B cell (primary cell): ENCODE results near the gene EFL1. TPM values are rescaled to one million over a fixed set of nuclear protein-coding genes. Genes with fewer than 3 reads are reported as not detected.

ENCODE experiments used
- ATAC-seq: fragments of 200-7000 bp; cut with Tn5 transposase; one replicate; pipeline ENCODE4 v1.10.0; 2021; ENCODE audit warnings: low read depth, mild to moderate bottlenecking, moderate number of reproducible peaks, moderate library complexity
- CTCF ChIA-PET: fragments of 350-600 bp; sonication (Branson Sonifier 250); formaldehyde crosslinking; loops from one replicate; lab custom pipeline; 2021; ENCODE audit warnings: antibody characterized with exemption, inconsistent platforms; lab: Charles Lee
- POLR2A ChIA-PET: fragments of 350-600 bp; sonication (Branson Sonifier 250); formaldehyde crosslinking; loops from one replicate; lab custom pipeline; 2021; ENCODE audit warnings: antibody characterized with exemption; lab: Charles Lee
- DNase-seq: peaks from one replicate; pipeline ENCODE4 v3.0.0; 2013
- H2AFZ ChIP-seq: 2 replicates; pipeline ENCODE4 v1.6.1; 2012; ENCODE audit warnings: mild to moderate bottlenecking, low read depth, low read length; ENCODE audit not compliant: insufficient read depth, poor library complexity, severe bottlenecking
- H3K27ac ChIP-seq, 2 donors: 1 replicate in 1 of 2; 2 replicates in 1 of 2; pipeline ENCODE4 v1.5.1; 2012 to 2013; ENCODE audit warnings: low read length in 2 of 2, mild to moderate bottlenecking in 2 of 2, moderate library complexity in 1 of 2
- H3K27me3 ChIP-seq, 4 experiments: fragments of 200-600 bp in 1 of 4; sonication (generic) in 1 of 4; replicated peaks in 1 of 4; 1 replicate in 2 of 4; 2 replicates in 2 of 4; pipeline versions ENCODE4 v1.6.1 to v1.7.0; 2013 to 2016; ENCODE audit warnings: low read length in 3 of 4, mild to moderate bottlenecking in 2 of 4, mixed read lengths in 1 of 4, moderate library complexity in 1 of 4; ENCODE audit not compliant: insufficient read depth in 4 of 4, control insufficient read depth in 3 of 4; ENCODE audit errors: control extremely low read depth in 1 of 4
- H3K36me3 ChIP-seq, 2 experiments: replicated peaks in 1 of 2; 1 replicate in 1 of 2; 2 replicates in 1 of 2; pipeline versions ENCODE4 v1.6.1 to v1.7.1; 2013; ENCODE audit warnings: low read length in 1 of 2; ENCODE audit not compliant: insufficient read depth in 2 of 2, control insufficient read depth in 1 of 2; ENCODE audit errors: control extremely low read depth in 1 of 2, extremely low read depth in 1 of 2
- H3K4me1 ChIP-seq, 2 donors: fragments of 200-600 bp in 1 of 2; sonication (generic) in 1 of 2; 1 replicate in 1 of 2; 2 replicates in 1 of 2; pipeline versions ENCODE4 v1.5.1 to v1.6.1; 2013 to 2017; ENCODE audit warnings: low read length in 2 of 2; ENCODE audit not compliant: control insufficient read depth in 2 of 2, insufficient read depth in 2 of 2
- H3K4me2 ChIP-seq: replicated peaks from 2 replicates; pipeline ENCODE3; 2012; ENCODE audit warnings: mild to moderate bottlenecking, low read depth, low read length; ENCODE audit not compliant: poor library complexity, severe bottlenecking
- H3K4me3 ChIP-seq, 5 experiments: fragments of 200-600 bp in 1 of 5; sonication (generic) in 1 of 5; 1 replicate in 3 of 5; 2 replicates in 2 of 5; pipeline versions ENCODE4 v1.5.1 to v1.7.0; 2011 to 2016; ENCODE audit warnings: low read length in 4 of 5, mild to moderate bottlenecking in 4 of 5, low read depth in 2 of 5, control low read depth in 1 of 5, moderate library complexity in 1 of 5; ENCODE audit not compliant: insufficient read depth in 1 of 5; ENCODE audit errors: control extremely low read depth in 1 of 5, extremely low read depth in 1 of 5
- H3K79me2 ChIP-seq: fragments of 200-600 bp; sonication (generic); one replicate; pipeline ENCODE4 v1.6.0; 2016; ENCODE audit warnings: low read length; ENCODE audit not compliant: control insufficient read depth, insufficient read depth
- H3K9ac ChIP-seq: fragments of 200-600 bp; sonication (generic); 2 replicates; pipeline ENCODE4 v1.6.1; 2017; ENCODE audit warnings: mild to moderate bottlenecking, low read length, moderate library complexity
- H3K9me3 ChIP-seq, 3 donors: one replicate each; pipeline versions ENCODE4 v1.6.1 to v1.7.1; 2013; ENCODE audit warnings: low read length in 2 of 3; ENCODE audit not compliant: control insufficient read depth in 2 of 3, insufficient read depth in 1 of 3; ENCODE audit errors: control extremely low read depth in 1 of 3
- H4K20me1 ChIP-seq: 2 replicates; pipeline ENCODE4 v1.6.0; 2012; ENCODE audit warnings: mild to moderate bottlenecking, low read length; ENCODE audit not compliant: insufficient read depth, control insufficient read depth, poor library complexity, severe bottlenecking
- H3K27ac Mint-ChIP-seq: one replicate; pipeline ENCODE4 v1.8.0; 2021; ENCODE audit warnings: mixed read lengths
- H3K27me3 Mint-ChIP-seq: one replicate; pipeline ENCODE4 v1.8.0; 2021; ENCODE audit warnings: mixed read lengths
- H3K4me1 Mint-ChIP-seq: one replicate; pipeline ENCODE4 v1.8.0; 2021; ENCODE audit warnings: mixed read lengths
- H3K4me3 Mint-ChIP-seq: one replicate; pipeline ENCODE4 v1.8.0; 2021; ENCODE audit warnings: mixed read lengths
- H3K9me3 Mint-ChIP-seq: one replicate; pipeline ENCODE4 v1.8.0; 2022; ENCODE audit warnings: mixed read lengths; ENCODE audit not compliant: insufficient read depth
- EZH2 ChIP-seq: IDR thresholded peaks from 2 replicates; pipeline ENCODE4 v1.6.1; 2012; ENCODE audit warnings: borderline replicate concordance, low read depth, mild to moderate bottlenecking, moderate library complexity, low read length; ENCODE audit not compliant: insufficient read depth, poor library complexity, severe bottlenecking
- WGBS: methylation state at CpG from one replicate; pipeline ENCODE4 v1.1.5; 2013; ENCODE audit warnings: missing lambda C conversion rate; ENCODE audit not compliant: insufficient coverage; 5-methylcytosine and 5-hydroxymethylcytosine counted together
- intact Hi-C: fragments of 100-400 bp; cut with micrococcal nuclease; formaldehyde crosslinking; loops from one replicate; pipeline ENCODE4 v1.10.0; 2022
- polyA plus RNA-seq: library from polyadenylated mRNA; depleted of rRNA; stranded (reverse); fragments of >200 nt; gene quantifications from 2 replicates; pipeline ENCODE4 v1.2.3, GENCODE V29; 2012
- total RNA-seq, 2 donors: library from RNA; stranded (reverse); fragments of 120-200 nt in 1 of 2; gene quantifications; 1 replicate in 1 of 2; 2 replicates in 1 of 2; pipeline versions ENCODE4 v1.2.3 to v1.2.4, GENCODE V29; 2013 to 2022
- TF ChIP-seq, protein P1 (sequence below): fragments of 200-600 bp; IDR thresholded peaks from one replicate; pipeline ENCODE4 v1.8.0; 2022; ENCODE audit warnings: antibody characterized with exemption, mild to moderate bottlenecking

EFL1 gene
- total and polyA plus RNA-seq, 2 donors (not counting 1 experiment from before 2014, with no cell fraction given): 8.2 to 25.8 TPM

DNA sequence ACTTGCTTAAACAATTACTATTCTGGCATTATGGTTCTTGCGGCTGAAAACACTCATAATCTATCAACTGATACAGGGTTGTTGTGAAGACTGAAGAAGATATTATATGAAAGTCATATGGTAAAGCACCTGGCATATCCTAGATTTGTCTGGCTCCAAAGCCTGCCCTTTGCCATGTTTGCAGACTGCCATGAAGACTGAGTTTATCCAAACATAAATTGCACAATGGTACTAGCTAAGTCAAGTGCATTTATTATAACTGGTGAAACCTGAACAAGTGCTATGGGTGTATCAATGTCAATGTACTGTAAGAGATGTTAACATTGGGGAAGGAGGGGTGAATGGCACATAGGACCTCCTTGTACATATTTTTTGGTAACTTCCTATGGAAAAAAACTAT lies 129.3 kb downstream of the EFL1 start:
- H3K27me3 Mint-ChIP-seq: no peaks in the 10 kb centered on the region
- DNase-seq (no peak), ATAC-seq (no peak)
- H3K9ac ChIP-seq: no peak overlapping the region
- no peaks in the 10 kb centered on the region for H4K20me1 ChIP-seq
- no peak overlapping the region for H3K4me3 ChIP-seq
- POLR2A ChIA-PET: no interaction called here
- no peak overlapping the region for H3K27ac ChIP-seq
- no peaks in the 10 kb centered on the region for H3K4me1 ChIP-seq
- H3K4me1 Mint-ChIP-seq: no peaks in the 10 kb centered on the region
- no peak overlapping the region for H3K4me2 ChIP-seq
- H3K27me3 ChIP-seq: no peaks in the 10 kb centered on the region
- no peak overlapping the region for H2AFZ ChIP-seq
- H3K36me3 ChIP-seq: peaks cover 0 to 51% of the 10 kb centered on the region in 2 experiments
- no peak overlapping the region for H3K4me3 Mint-ChIP-seq
- H3K79me2 ChIP-seq: no peaks in the 10 kb centered on the region
- no peaks in the 10 kb centered on the region for H3K9me3 Mint-ChIP-seq
- no peak overlapping the region for H3K27ac Mint-ChIP-seq
- intact Hi-C loops: no loop called here
- TF ChIP-seq, protein P1, sequence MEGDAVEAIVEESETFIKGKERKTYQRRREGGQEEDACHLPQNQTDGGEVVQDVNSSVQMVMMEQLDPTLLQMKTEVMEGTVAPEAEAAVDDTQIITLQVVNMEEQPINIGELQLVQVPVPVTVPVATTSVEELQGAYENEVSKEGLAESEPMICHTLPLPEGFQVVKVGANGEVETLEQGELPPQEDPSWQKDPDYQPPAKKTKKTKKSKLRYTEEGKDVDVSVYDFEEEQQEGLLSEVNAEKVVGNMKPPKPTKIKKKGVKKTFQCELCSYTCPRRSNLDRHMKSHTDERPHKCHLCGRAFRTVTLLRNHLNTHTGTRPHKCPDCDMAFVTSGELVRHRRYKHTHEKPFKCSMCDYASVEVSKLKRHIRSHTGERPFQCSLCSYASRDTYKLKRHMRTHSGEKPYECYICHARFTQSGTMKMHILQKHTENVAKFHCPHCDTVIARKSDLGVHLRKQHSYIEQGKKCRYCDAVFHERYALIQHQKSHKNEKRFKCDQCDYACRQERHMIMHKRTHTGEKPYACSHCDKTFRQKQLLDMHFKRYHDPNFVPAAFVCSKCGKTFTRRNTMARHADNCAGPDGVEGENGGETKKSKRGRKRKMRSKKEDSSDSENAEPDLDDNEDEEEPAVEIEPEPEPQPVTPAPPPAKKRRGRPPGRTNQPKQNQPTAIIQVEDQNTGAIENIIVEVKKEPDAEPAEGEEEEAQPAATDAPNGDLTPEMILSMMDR: no peak
- no peak for TF ChIP-seq EZH2
- CTCF ChIA-PET: interaction anchor here (0.7 kb wide), 1 partner anchor 21 kb away, joined by 3 read pairs; no protein-coding TSS in a partner anchor
- H3K9me3 ChIP-seq: no peaks in the 10 kb centered on the region
- no CpG with 5 or more reads among the region's 1 CpG for WGBS

DNA sequence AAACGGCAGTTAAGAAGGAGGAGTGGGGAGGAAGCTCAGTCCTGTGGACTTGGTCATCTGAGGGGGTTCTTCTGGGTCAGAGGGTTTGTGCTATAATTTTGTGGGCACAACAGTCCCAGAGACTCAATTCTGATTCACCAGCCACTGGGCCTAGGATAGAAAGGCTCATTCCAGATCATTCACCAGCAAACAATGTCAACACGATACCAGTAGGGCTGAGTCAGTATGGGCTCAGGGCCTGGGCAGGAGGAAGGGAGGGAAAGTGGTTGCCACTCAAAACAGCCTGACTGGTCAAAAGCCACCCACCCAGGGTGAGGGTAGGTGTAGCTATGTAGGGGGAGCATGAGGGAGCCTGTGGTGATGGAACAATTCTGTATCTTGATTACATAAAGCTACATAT lies 129.8 kb downstream of the EFL1 start:
- Mint-ChIP-seq H3K9me3 (no peaks in the 10 kb centered on the region), H3K27me3 (no peaks in the 10 kb centered on the region), H3K27ac (no peak overlapping the region), H3K4me1 (no peaks in the 10 kb centered on the region), H3K4me3 (no peak overlapping the region)
- Histone ChIP-seq H3K27me3 (no peaks in the 10 kb centered on the region), H3K9ac (no peak overlapping the region), H3K27ac (no peak overlapping the region), H3K9me3 (no peaks in the 10 kb centered on the region), H4K20me1 (no peaks in the 10 kb centered on the region), H3K4me2 (no peak overlapping the region), H3K4me1 (no peaks in the 10 kb centered on the region), H3K4me3 (no peak overlapping the region), H2AFZ (no peak overlapping the region), H3K79me2 (no peaks in the 10 kb centered on the region), H3K36me3 (peaks cover 0 to 49% of the 10 kb centered on the region in 2 experiments)
- intact Hi-C loops: no loop called here
- 100% methylated on average over 1 of the region's 2 CpGs for WGBS
- TF ChIP-seq, protein P1: no peak
- no peak for TF ChIP-seq EZH2
- no peak for ATAC-seq
- no peak for DNase-seq
- CTCF ChIA-PET: interaction anchor here (0.7 kb wide), 1 partner anchor 20 kb away, joined by 3 read pairs; no protein-coding TSS in a partner anchor
- POLR2A ChIA-PET: no interaction called here
